Stimulated activated CD4-positive, alpha-beta T cell treated with anti-CD3 and anti-CD28 coated beads, Interleukin-15, amount 100 ng/mL, for 24 hours (primary cell): ENCODE data around the gene RPLP1.

Source experiments
- DNase-seq: peaks from one replicate; pipeline ENCODE4 v3.0.0-alpha.2; 2020

Gene RPLP1

GRCh38 chr15:69499521-69500211, 47.0 kb downstream of the RPLP1 start:
- no peak for DNase-seq

DNA sequence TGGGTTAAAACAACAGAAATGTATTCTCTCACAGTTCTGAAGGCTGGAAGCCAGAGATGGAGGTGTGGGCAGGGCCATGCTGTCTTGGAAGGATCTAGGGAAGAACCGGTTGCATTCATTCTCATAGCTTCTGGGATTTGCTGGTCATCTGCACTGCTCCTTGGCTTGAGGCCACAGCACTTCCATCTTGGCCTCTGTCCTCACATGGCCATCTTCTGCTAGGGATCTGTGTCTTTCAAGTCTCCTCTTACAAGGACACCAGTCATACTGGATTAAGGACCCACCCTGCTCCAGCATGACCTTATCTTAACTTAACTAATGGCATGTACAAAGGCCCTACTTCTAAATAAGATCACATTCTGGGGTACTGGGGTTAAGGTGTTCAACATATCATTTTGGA, 47.7 kb downstream of the RPLP1 start:
- DNase-seq = no peak

DNA sequence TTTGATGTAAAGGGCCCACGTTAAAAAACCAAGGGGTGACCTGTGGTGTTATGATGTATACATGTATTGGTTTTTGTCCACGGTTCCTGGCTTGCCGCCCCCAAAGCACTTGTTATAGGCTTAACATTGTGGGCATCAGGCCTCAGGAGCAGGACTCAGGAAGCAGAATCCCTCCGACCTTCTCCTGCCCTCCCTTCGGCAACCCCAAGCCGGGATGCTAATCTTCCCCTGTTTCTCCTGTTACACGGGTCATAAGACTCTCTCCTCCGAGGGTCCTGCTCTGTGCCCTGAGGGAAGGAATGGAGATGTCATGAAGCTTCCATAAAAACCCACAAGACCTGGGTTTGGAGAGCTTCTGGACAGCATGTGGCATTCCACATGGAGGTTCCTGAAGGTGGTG, 48.8 kb downstream of the RPLP1 start:
- no peak for DNase-seq

DNA sequence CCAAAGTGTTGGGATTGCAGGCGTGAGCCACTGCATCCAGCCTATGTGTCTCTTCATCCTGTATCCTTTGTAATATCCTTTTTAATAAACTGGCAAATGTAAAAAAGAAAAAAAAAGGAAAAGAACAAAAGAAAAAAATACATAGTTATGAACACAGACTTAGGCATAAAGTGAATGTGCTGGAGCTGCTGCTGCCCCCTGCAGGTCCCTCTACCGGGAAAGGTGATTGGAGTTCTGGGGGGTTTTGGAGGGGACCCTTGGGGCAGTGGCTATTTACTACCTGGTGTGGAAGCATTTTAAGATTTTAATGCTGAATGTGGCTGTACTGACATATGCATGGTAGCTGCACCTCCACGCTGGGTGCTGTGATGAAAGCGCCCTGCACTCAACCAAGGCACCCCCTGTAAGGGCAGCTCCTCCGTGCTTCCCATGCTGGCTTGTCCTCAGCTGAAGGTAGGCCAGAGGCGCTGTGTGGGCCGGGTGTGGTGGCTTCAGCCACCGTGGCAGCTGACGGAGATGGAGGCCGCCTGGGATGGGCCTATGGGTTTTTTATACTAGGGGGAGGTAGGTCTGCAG, 49.9 kb downstream of the RPLP1 start:
- DNase-seq = no peak

- no peak for DNase-seq
Measured at GRCh38 chr15:69504352-69505040, 51.9 kb downstream of the RPLP1 start.
